Activated T-cell treated with anti-CD3 and anti-CD28 coated beads, Interleukin-2, amount 50 U/mL, for 1 hour (primary cell): Measurements from ENCODE around the gene DSE.

Experiments
- DNase-seq: peaks from one replicate; pipeline ENCODE4 v3.0.0-alpha.2; 2020

DSE gene

GRCh38 chr6:116419069-116419786 lies 48.5 kb downstream of the DSE start:
- DNase-seq, result no peak

- no peak for DNase-seq
Observed at GRCh38 chr6:116420341-116420740, 49.6 kb downstream of the DSE start.

GRCh38 chr6:116422238-116422637 lies 51.5 kb downstream of the DSE start:
- DNase-seq, result no peak

GRCh38 chr6:116424001-116424400 lies 53.3 kb downstream of the DSE start:
- no peak for DNase-seq

GRCh38 chr6:116426551-116426950 lies 55.8 kb downstream of the DSE start:
- no peak for DNase-seq

GRCh38 chr6:116429111-116429510 lies 58.4 kb downstream of the DSE start:
- DNase-seq, result no peak

- DNase-seq, result no peak
Observed at GRCh38 chr6:116430860-116431259, 60.1 kb downstream of the DSE start.

GRCh38 chr6:116431964-116432595 lies 61.3 kb downstream of the DSE start:
- DNase-seq, result no peak

- no peak for DNase-seq
Observed at GRCh38 chr6:116433206-116433712, 62.5 kb downstream of the DSE start.

- DNase-seq, result no peak
Observed at GRCh38 chr6:116434056-116434725, 63.4 kb downstream of the DSE start.

GRCh38 chr6:116436586-116436985 lies 65.8 kb downstream of the DSE start:
- no peak for DNase-seq

- DNase-seq, result no peak
Observed at GRCh38 chr6:116437656-116438055, 66.9 kb downstream of the DSE start.

- DNase-seq, result no peak
Observed at GRCh38 chr6:116438590-116439448, 68.1 kb downstream of the DSE start.

GRCh38 chr6:116439522-116440051 lies 68.8 kb downstream of the DSE start:
- DNase-seq, result no peak

- DNase-seq, result no peak
Observed at GRCh38 chr6:116443105-116443504, 72.4 kb downstream of the DSE start.

- no peak for DNase-seq
Observed at GRCh38 chr6:116444092-116444491, 73.3 kb downstream of the DSE start.

GRCh38 chr6:116444575-116444974 lies 73.8 kb downstream of the DSE start:
- DNase-seq, result no peak

GRCh38 chr6:116445102-116445501 lies 74.4 kb downstream of the DSE start:
- no peak for DNase-seq

- DNase-seq, result no peak
Observed at GRCh38 chr6:116446399-116446798, 75.7 kb downstream of the DSE start.

- DNase-seq, result no peak
Observed at GRCh38 chr6:116447052-116447451, 76.3 kb downstream of the DSE start.

GRCh38 chr6:116447496-116448011 lies 76.8 kb downstream of the DSE start:
- no peak for DNase-seq

GRCh38 chr6:116449565-116449964 lies 78.8 kb downstream of the DSE start:
- DNase-seq, result no peak
